ENCODE measurements around the gene SEMA5A. TPM values are rescaled to one million over a fixed set of nuclear protein-coding genes. Genes with fewer than 3 reads are reported as not detected.

Gene SEMA5A
- total RNA-seq, 1 experiment from 2014 or later, result 34.3 TPM

DNA sequence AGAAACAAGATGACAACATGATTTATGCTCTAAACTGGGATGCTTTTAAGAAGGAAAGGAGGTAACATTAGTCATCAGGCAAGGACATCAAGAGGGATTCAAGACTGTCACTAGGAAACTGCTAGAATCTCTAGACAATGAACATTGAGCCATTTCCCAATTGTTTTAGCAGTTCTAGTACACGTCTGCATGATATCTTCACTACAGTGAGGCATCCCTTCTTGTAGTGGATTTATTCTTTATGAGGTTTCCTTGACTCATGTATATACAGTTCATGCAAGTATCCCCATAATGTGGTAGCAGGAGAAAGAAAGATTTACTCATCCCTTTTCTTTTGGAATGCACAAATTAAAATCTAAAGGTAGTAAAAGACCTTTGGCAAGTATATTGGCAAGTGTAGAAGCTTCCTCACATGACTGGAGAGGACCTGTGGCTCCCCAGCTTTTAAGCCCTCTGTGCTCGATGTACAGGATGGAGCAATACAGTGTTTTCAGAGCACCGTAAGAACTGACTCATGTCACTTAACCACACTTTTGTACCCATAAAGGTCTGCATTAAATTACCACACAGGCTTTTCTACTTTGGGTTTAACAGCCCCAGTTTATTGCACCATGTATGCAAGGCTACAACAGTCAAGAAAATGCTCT, 335.9 kb downstream of the SEMA5A start:
- H3K9me3 Mint-ChIP-seq (ENCODE audit: unreplicated experiment), result no peaks in the 10 kb centered on the region
- H3K4me1 Mint-ChIP-seq (ENCODE audit: low read depth, unreplicated experiment), result no peaks in the 10 kb centered on the region
- TF ChIP-seq, protein P1, sequence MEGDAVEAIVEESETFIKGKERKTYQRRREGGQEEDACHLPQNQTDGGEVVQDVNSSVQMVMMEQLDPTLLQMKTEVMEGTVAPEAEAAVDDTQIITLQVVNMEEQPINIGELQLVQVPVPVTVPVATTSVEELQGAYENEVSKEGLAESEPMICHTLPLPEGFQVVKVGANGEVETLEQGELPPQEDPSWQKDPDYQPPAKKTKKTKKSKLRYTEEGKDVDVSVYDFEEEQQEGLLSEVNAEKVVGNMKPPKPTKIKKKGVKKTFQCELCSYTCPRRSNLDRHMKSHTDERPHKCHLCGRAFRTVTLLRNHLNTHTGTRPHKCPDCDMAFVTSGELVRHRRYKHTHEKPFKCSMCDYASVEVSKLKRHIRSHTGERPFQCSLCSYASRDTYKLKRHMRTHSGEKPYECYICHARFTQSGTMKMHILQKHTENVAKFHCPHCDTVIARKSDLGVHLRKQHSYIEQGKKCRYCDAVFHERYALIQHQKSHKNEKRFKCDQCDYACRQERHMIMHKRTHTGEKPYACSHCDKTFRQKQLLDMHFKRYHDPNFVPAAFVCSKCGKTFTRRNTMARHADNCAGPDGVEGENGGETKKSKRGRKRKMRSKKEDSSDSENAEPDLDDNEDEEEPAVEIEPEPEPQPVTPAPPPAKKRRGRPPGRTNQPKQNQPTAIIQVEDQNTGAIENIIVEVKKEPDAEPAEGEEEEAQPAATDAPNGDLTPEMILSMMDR (IDR thresholded peaks at IDR 0.05; ENCODE audit: insufficient read depth in 1 of 2, low read depth in 1 of 2, low read length in 1 of 2, severe bottlenecking in 1 of 2, unreplicated experiment in 1 of 2), result no peak
- Histone ChIP-seq H3K36me3 (ENCODE audit: control insufficient read depth, insufficient read depth, low read length) (no peaks in the 10 kb centered on the region), H3K4me1 (no peaks in the 10 kb centered on the region), H3K9me3 (no peaks in the 10 kb centered on the region), H3K27me3 (replicated peaks; ENCODE audit: control insufficient read depth, insufficient read depth, low read length) (no peaks in the 10 kb centered on the region), H3K4me3 (ENCODE audit: low read depth, low read length) (no peak overlapping the region)
- no peak overlapping the region for H3K4me3 Mint-ChIP-seq (ENCODE audit: unreplicated experiment)
- H3K36me3 Mint-ChIP-seq (ENCODE audit: insufficient read depth, unreplicated experiment), result peaks cover 6% of the 10 kb centered on the region
- no TSS peak for BruUV-seq (replicated peaks)
- no peak overlapping the region for H3K27ac Mint-ChIP-seq (ENCODE audit: unreplicated experiment)
- intact Hi-C loops (cut with micrococcal nuclease; ENCODE audit: unreplicated experiment), result loop anchor here (5.0 kb wide), 1 partner anchor 1283 kb away; no protein-coding TSS in a partner anchor
- CTCF ChIA-PET, result no interaction called here
- DNase-seq, result no peak
- H3K27me3 Mint-ChIP-seq (ENCODE audit: insufficient read depth, unreplicated experiment), result no peaks in the 10 kb centered on the region
- POLR2A ChIA-PET, result no interaction called here

DNA sequence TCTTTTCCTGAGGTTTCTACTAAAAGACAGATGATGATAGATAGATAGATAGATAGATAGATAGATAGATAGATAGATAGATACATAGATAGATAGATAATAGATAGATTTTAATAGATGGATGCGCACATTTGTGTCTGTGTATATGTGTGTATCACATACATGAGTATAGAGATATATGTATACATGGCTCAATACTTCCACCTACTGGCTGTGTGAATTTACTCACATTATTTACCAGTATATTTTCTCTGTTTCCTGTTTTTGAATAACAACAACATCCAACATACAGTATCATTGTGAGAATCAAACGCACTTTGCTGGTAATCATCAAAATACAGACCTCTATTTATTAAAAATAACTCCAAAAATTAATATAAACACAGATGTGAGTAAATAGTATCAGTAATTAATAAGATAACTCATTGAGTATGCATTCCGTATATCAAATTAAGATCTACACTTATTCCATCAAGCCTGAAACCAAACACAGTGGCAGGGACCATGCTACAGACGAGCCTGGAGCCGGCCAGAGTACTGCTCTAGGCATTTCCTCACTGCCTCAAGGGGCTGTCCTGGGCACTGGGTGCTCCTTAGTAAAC, 338.0 kb downstream of the SEMA5A start:
- CTCF ChIA-PET, result interaction anchor here (0.7 kb wide), 1 partner anchor 52 kb away, joined by 3 read pairs; no protein-coding TSS in a partner anchor
- no peaks in the 10 kb centered on the region for H3K36me3 ChIP-seq (ENCODE audit: control insufficient read depth, insufficient read depth, low read length)
- no TSS peak for BruUV-seq (replicated peaks)

DNA sequence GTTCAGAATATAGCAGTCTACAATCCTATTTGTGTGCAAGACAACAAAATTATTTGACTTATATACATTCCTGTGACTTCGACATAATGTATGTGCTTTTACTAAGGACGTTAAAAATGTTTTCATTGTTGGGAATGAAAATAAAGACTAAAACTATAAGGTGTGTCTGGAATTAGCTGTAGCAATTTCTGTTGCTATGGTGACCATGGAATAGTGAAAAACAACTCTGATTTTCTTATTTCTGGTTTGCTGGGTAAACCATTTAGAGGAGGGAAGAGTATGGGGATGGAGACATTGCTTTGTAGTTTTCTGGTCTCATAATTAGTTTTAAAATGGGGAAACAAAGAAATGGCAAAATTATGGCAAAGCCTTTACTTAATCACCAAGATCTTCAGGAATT, 343.2 kb downstream of the SEMA5A start:
- ChIA-PET POLR2A (no interaction called here), CTCF (no interaction called here)
- intact Hi-C loops (cut with micrococcal nuclease; ENCODE audit: unreplicated experiment), result no loop called here
- no peak overlapping the region for H3K27ac Mint-ChIP-seq (ENCODE audit: unreplicated experiment)
- no peak overlapping the region for H3K4me3 Mint-ChIP-seq (ENCODE audit: unreplicated experiment)
- no peaks in the 10 kb centered on the region for H3K27me3 ChIP-seq (replicated peaks; ENCODE audit: control insufficient read depth, insufficient read depth, low read length)
- no TSS peak for BruUV-seq (replicated peaks)
- TF ChIP-seq, protein P1 (IDR thresholded peaks at IDR 0.05; ENCODE audit: insufficient read depth in 1 of 2, low read depth in 1 of 2, low read length in 1 of 2, severe bottlenecking in 1 of 2, unreplicated experiment in 1 of 2), result no peak
- 0 out of 2 replicates have a peak, but pooled peaks cover 5% of the 10 kb centered on the region for H3K4me1 ChIP-seq
- no peaks in the 10 kb centered on the region for H3K27me3 Mint-ChIP-seq (ENCODE audit: insufficient read depth, unreplicated experiment)
- H3K4me1 Mint-ChIP-seq (ENCODE audit: low read depth, unreplicated experiment), result peaks cover 8% of the 10 kb centered on the region
- H3K9me3 Mint-ChIP-seq (ENCODE audit: unreplicated experiment), result no peaks in the 10 kb centered on the region
- H3K36me3 ChIP-seq (ENCODE audit: control insufficient read depth, insufficient read depth, low read length), result no peaks in the 10 kb centered on the region
- no peaks in the 10 kb centered on the region for H3K9me3 ChIP-seq
- no peak for DNase-seq
- H3K4me3 ChIP-seq (ENCODE audit: low read depth, low read length), result no peak overlapping the region
- peaks cover 5% of the 10 kb centered on the region for H3K36me3 Mint-ChIP-seq (ENCODE audit: insufficient read depth, unreplicated experiment)

More for the DNA sequence above, 338.0 kb downstream of the SEMA5A start:
- no peaks in the 10 kb centered on the region for H3K36me3 Mint-ChIP-seq (ENCODE audit: insufficient read depth, unreplicated experiment)
- TF ChIP-seq, protein P1 (IDR thresholded peaks at IDR 0.05; ENCODE audit: insufficient read depth in 1 of 2, low read depth in 1 of 2, low read length in 1 of 2, severe bottlenecking in 1 of 2, unreplicated experiment in 1 of 2), result peak; percentile 27 to 72
- H3K9me3 Mint-ChIP-seq (ENCODE audit: unreplicated experiment), result no peaks in the 10 kb centered on the region
- no peaks in the 10 kb centered on the region for H3K4me1 ChIP-seq
- no peaks in the 10 kb centered on the region for H3K9me3 ChIP-seq
- H3K4me3 Mint-ChIP-seq (ENCODE audit: unreplicated experiment), result no peak overlapping the region
- POLR2A ChIA-PET, result no interaction called here
- no peak overlapping the region for H3K27ac Mint-ChIP-seq (ENCODE audit: unreplicated experiment)
- no peaks in the 10 kb centered on the region for H3K27me3 ChIP-seq (replicated peaks; ENCODE audit: control insufficient read depth, insufficient read depth, low read length)
- intact Hi-C loops (cut with micrococcal nuclease; ENCODE audit: unreplicated experiment), result loop anchor here (1.0 to 5.0 kb wide), 4 partner anchors 52 to 1281 kb away; no protein-coding TSS in a partner anchor
- no peaks in the 10 kb centered on the region for H3K27me3 Mint-ChIP-seq (ENCODE audit: insufficient read depth, unreplicated experiment)
- no peak overlapping the region for H3K4me3 ChIP-seq (ENCODE audit: low read depth, low read length)
- H3K4me1 Mint-ChIP-seq (ENCODE audit: low read depth, unreplicated experiment), result no peaks in the 10 kb centered on the region
- DNase-seq, result peak in 1 of 2 experiments; percentile 42
